ENCODE results near the gene PRDM9. TPM values are rescaled to one million over a fixed set of nuclear protein-coding genes. Genes with fewer than 3 reads are reported as not detected.
A peak's percentile ranks its signal among the peaks of the same experiment; 100 is the strongest.
"Not testable (repeated sequence)": the region's sequence is repeated elsewhere in the genome, so short reads cannot be mapped to it uniquely, and the experiment has no call there.

The PRDM9 gene
- not detected for total RNA-seq

- peak; percentile 28 for ATAC-seq
These were observed at the start of gene PRDM9 for GRCh38 chr5:23507278-23507685. Gene PRDM9, plus strand, starts transcription at chr5:23507609. Its CDS starts 1,425 bp downstream, at chr5:23509034.

GRCh38 chr5:23457780-23458179, 49.6 kb upstream of the PRDM9 start:
- ATAC-seq = no peak

GRCh38 chr5:23459214-23459613, 48.2 kb upstream of the PRDM9 start:
- ATAC-seq = no peak

GRCh38 chr5:23461576-23461975, 45.8 kb upstream of the PRDM9 start:
- no peak for ATAC-seq

- ATAC-seq = no peak
These were observed 41.0 kb upstream of the PRDM9 start for GRCh38 chr5:23466401-23466912.

- ATAC-seq = no peak
These were observed 38.8 kb upstream of the PRDM9 start for GRCh38 chr5:23468658-23469057.

- no peak for ATAC-seq
These were observed 33.5 kb upstream of the PRDM9 start for GRCh38 chr5:23473915-23474314.

- no peak for ATAC-seq
These were observed 33.1 kb upstream of the PRDM9 start for GRCh38 chr5:23474315-23474714.

GRCh38 chr5:23476580-23476979, 30.8 kb upstream of the PRDM9 start:
- ATAC-seq = no peak

- no peak for ATAC-seq
These were observed 24.8 kb upstream of the PRDM9 start for GRCh38 chr5:23482642-23483041.

- no peak for ATAC-seq
These were observed 24.3 kb upstream of the PRDM9 start for GRCh38 chr5:23483090-23483489.

- ATAC-seq = no peak
These were observed 23.3 kb upstream of the PRDM9 start for GRCh38 chr5:23484096-23484495.

- ATAC-seq = not testable (repeated sequence)
These were observed 21.2 kb upstream of the PRDM9 start for GRCh38 chr5:23486227-23486626.

- no peak for ATAC-seq
These were observed 16.4 kb upstream of the PRDM9 start for GRCh38 chr5:23490993-23491392.

- ATAC-seq = no peak
These were observed 12.9 kb upstream of the PRDM9 start for GRCh38 chr5:23494558-23494957.

GRCh38 chr5:23496576-23496975, 10.8 kb upstream of the PRDM9 start:
- ATAC-seq = no peak

GRCh38 chr5:23506329-23507236, 826 bp upstream of the PRDM9 start:
- no peak for ATAC-seq

- not testable (repeated sequence) for ATAC-seq
These were observed 3.0 kb downstream of the PRDM9 start for GRCh38 chr5:23510434-23510833.

- ATAC-seq = no peak
These were observed 15.1 kb downstream of the PRDM9 start for GRCh38 chr5:23522553-23522952.

- no peak for ATAC-seq
These were observed 15.6 kb downstream of the PRDM9 start for GRCh38 chr5:23523031-23523430.

- no peak for ATAC-seq
These were observed 16.6 kb downstream of the PRDM9 start for GRCh38 chr5:23523998-23524397.

GRCh38 chr5:23525751-23526150, 18.3 kb downstream of the PRDM9 start:
- ATAC-seq = no peak

- ATAC-seq = not testable (repeated sequence)
These were observed 19.2 kb downstream of the PRDM9 start for GRCh38 chr5:23526616-23527015.

- ATAC-seq = not testable (repeated sequence)
These were observed 20.0 kb downstream of the PRDM9 start for GRCh38 chr5:23527216-23527920.
